NCI-H1092 (cell line): ENCODE results near the gene UBE2I.
"Not testable (repeated sequence)": the region's sequence is repeated elsewhere in the genome, so short reads cannot be mapped to it uniquely, and the experiment has no call there.

Source experiments
- DNase-seq: peaks from one replicate; lab custom pipeline; 2025; lab: John Stamatoyannopoulos, UW

Gene UBE2I

GRCh38 chr16:1314399-1315068, 5.1 kb downstream of the UBE2I start:
- no peak for DNase-seq

- DNase-seq, result no peak
Measured at GRCh38 chr16:1315081-1316032, 5.9 kb downstream of the UBE2I start.

- DNase-seq, result no peak
Measured at GRCh38 chr16:1316033-1316405, 6.6 kb downstream of the UBE2I start.

GRCh38 chr16:1317479-1318267, 8.2 kb downstream of the UBE2I start:
- DNase-seq, result no peak

- no peak for DNase-seq
Measured at GRCh38 chr16:1318268-1318545, 8.8 kb downstream of the UBE2I start.

GRCh38 chr16:1319041-1319440, 9.6 kb downstream of the UBE2I start:
- DNase-seq, result no peak

- no peak for DNase-seq
Measured at GRCh38 chr16:1320097-1320496, 10.7 kb downstream of the UBE2I start.

GRCh38 chr16:1320658-1321240, 11.3 kb downstream of the UBE2I start:
- no peak for DNase-seq

GRCh38 chr16:1322407-1322806, 13.0 kb downstream of the UBE2I start:
- DNase-seq, result no peak

- no peak for DNase-seq
Measured at GRCh38 chr16:1323296-1324239, 14.1 kb downstream of the UBE2I start.

- no peak for DNase-seq
Measured at GRCh38 chr16:1324286-1324826, 14.9 kb downstream of the UBE2I start.

GRCh38 chr16:1325261-1325660, 15.8 kb downstream of the UBE2I start:
- DNase-seq, result no peak

GRCh38 chr16:1325673-1326371, 16.4 kb downstream of the UBE2I start:
- no peak for DNase-seq

- DNase-seq, result no peak
Measured at GRCh38 chr16:1326391-1326790, 17.0 kb downstream of the UBE2I start.

GRCh38 chr16:1326946-1327618, 17.6 kb downstream of the UBE2I start:
- DNase-seq, result no peak

GRCh38 chr16:1327619-1327947, 18.1 kb downstream of the UBE2I start:
- no peak for DNase-seq

- DNase-seq, result not testable (repeated sequence)
Measured at GRCh38 chr16:1328136-1328535, 18.7 kb downstream of the UBE2I start.

- not testable (repeated sequence) for DNase-seq
Measured at GRCh38 chr16:1328961-1329360, 19.5 kb downstream of the UBE2I start.

- DNase-seq, result no peak
Measured at GRCh38 chr16:1330260-1330914, 21.0 kb downstream of the UBE2I start.
